Heart left ventricle (tissue), 13 donors: ENCODE data around the gene INPP4A.

Experiments used
- POLR2A ChIP-seq, 2 donors: fragments of 450-650 bp; IDR thresholded peaks; one replicate each; pipeline ENCODE4 v1.6.1; 2017; ENCODE audit warnings: antibody characterized with exemption in 2 of 2, mild to moderate bottlenecking in 2 of 2, moderate library complexity in 2 of 2
- TF ChIP-seq, protein P1 (sequence below), 12 donors: fragments of 200-600 bp; sonication (generic) in 4 of 12; IDR thresholded peaks; one replicate each; pipeline versions ENCODE4 v1.5.0 to v1.8.0; 2018 to 2022; ENCODE audit warnings: antibody characterized with exemption in 12 of 12, mild to moderate bottlenecking in 5 of 12
- donor health status: ischemic (EF 13 %, LVEDD 7.1; RV severe dilation, severe dysfunction).
- donor health status: DM: no; HTN: yes; CAD: no.
- donor health status: DM: no; HTN: no; CAD: no.
- donor health status: ischemic (EF 25% LVEDD 6.9; RV normal size, moderate dysfunction).
- donor health status: ischemic (EF 25% LVEDD 5.7; RV mildly dilated, moderate dysfunction).
- donor health status: ischemic (EF 35%, LVEDD 5.7; RV mildly dilated, moderate dysfunction).
- donor health status: nonischemic (EF 11% LVEDD 7.7; RV severe dilation, severe dysfunction).
- donor health status: DM: yes; HTN: yes; CAD: no.
- donor health status: PGD.
- donor health status: ischemic (EF 29% LVEDD 5.4; RV normal size, mild dysfunction).
- donor health status: nonischemic (EF 23%, LVEDD 6.1; RV moderate dilation, normal function).

DNA sequence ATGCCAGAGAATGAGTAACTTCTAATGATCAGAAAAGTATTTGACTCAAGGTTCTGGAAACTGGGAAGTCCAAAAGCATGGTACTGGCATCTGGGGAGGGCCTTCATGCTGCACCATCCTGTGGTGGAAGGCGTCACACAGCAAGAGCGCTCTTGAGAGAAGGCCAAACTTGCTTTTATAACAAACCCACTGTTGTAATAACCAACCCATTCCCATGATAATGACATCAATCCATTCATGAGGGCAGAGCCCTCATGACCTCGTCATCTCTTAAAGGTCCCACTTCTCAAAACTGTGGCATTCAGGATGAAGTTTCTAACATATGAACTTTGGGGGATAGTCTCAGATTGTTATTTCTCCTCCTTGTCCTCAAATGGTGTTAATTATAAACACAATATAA lies 95.9 kb downstream of the INPP4A start:
- TF ChIP-seq POLR2A (IDR thresholded peaks at IDR 0.05) = no peak
- TF ChIP-seq, protein P1, sequence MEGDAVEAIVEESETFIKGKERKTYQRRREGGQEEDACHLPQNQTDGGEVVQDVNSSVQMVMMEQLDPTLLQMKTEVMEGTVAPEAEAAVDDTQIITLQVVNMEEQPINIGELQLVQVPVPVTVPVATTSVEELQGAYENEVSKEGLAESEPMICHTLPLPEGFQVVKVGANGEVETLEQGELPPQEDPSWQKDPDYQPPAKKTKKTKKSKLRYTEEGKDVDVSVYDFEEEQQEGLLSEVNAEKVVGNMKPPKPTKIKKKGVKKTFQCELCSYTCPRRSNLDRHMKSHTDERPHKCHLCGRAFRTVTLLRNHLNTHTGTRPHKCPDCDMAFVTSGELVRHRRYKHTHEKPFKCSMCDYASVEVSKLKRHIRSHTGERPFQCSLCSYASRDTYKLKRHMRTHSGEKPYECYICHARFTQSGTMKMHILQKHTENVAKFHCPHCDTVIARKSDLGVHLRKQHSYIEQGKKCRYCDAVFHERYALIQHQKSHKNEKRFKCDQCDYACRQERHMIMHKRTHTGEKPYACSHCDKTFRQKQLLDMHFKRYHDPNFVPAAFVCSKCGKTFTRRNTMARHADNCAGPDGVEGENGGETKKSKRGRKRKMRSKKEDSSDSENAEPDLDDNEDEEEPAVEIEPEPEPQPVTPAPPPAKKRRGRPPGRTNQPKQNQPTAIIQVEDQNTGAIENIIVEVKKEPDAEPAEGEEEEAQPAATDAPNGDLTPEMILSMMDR (IDR thresholded peaks at IDR 0.05) = no peak
